Mucosa of rectum (tissue), 2 donors: Measurements from ENCODE around the gene NRDC.
"Not testable (repeated sequence)": the region's sequence is repeated elsewhere in the genome, so short reads cannot be mapped to it uniquely, and the experiment has no call there.

ENCODE experiments used
- H3K27ac ChIP-seq, 2 donors: one replicate each; pipeline ENCODE4 v1.7.0; 2013; ENCODE audit warnings: inconsistent platforms in 2 of 2, low read depth in 2 of 2, low read length in 2 of 2
- H3K27me3 ChIP-seq, 2 donors: one replicate each; pipeline ENCODE4 v1.7.0; 2013; ENCODE audit warnings: low read length in 2 of 2; ENCODE audit not compliant: control insufficient read depth in 2 of 2, insufficient read depth in 2 of 2
- H3K36me3 ChIP-seq, 2 donors: one replicate each; pipeline ENCODE4 v1.7.0; 2013; ENCODE audit warnings: low read length in 2 of 2; ENCODE audit not compliant: control insufficient read depth in 2 of 2, insufficient read depth in 2 of 2
- H3K4me1 ChIP-seq, 2 donors: one replicate each; pipeline ENCODE4 v1.7.0; 2013; ENCODE audit warnings: low read length in 2 of 2, mild to moderate bottlenecking in 1 of 2; ENCODE audit not compliant: control insufficient read depth in 2 of 2, insufficient read depth in 2 of 2
- H3K4me3 ChIP-seq, 2 donors: one replicate each; pipeline ENCODE4 v1.7.0; 2013; ENCODE audit warnings: low read length in 2 of 2
- H3K9ac ChIP-seq, 2 donors: one replicate each; pipeline ENCODE4 v1.7.0; 2013; ENCODE audit warnings: low read length in 2 of 2, low read depth in 1 of 2, mild to moderate bottlenecking in 1 of 2
- H3K9me3 ChIP-seq, 2 donors: one replicate each; pipeline ENCODE4 v1.7.0; 2013; ENCODE audit warnings: low read length in 2 of 2; ENCODE audit not compliant: control insufficient read depth in 2 of 2
- donor health status: healthy.
- donor health status: Normal muscosa, but diverticular disease.

The NRDC gene

DNA sequence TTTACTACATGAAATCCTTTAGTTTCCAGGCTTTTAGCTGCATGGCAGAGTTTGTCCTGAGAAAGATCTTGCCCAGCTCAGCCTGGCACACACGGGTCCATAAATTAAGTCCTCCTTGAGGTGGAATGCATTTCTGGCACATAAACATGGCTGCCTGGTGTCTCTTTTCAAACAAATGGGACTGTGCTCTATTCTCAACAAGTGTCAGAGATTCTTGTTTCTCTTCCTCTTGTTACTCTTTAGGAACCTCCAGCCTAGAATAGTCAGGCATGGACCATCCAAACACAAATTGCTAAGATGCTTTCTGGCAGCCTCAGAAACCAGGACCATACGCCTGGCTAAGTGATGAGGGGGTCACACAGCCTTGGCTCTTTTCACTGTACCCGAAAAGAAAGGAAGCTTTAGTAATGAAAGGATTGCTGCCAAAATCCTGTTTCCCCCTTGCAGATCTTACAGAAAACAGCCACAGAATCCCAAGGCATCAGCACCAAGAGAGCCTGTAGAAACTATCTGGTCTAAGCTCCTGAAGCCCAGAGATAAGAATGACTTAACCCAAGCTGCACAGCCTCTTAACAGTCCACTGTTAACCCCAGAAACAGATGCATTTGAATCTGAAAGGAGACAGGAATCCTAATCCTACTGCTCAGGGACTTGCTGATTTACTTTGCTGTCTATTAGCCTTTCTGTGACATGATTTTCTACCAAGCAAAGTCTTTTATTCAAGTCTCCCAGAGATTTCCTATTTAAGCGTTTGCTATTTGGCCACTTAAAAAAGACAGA, 31.9 kb upstream of the NRDC start:
- peaks cover 2 to 3% of the 10 kb centered on the region in 2 donors for H3K27me3 ChIP-seq
- H3K4me3 ChIP-seq, result no peak overlapping the region
- no peaks in the 10 kb centered on the region for H3K4me1 ChIP-seq
- H3K27ac ChIP-seq, result no peak overlapping the region
- no peak overlapping the region for H3K9ac ChIP-seq
- H3K36me3 ChIP-seq, result no peaks in the 10 kb centered on the region
- no peaks in the 10 kb centered on the region for H3K9me3 ChIP-seq

DNA sequence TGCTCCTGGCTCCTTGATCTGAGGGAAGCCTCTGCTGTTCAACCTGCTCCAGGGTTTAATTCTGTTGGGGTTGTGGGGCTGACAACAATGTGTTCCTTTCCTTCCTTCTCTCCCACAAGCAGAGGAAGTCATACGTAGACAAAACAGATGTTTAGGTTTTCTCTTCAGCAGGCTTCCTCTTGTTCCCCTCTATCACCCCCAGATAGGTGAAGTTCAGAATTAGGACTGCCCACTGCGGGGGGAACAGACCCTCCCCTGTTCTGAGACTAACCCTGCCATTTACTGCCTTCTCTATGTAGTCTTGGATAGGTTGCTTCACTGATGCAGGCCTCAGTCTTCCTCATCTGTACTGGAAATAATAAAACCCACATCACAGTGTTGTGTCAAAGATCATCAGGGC, 30.0 kb upstream of the NRDC start:
- H3K9ac ChIP-seq, result no peak overlapping the region
- no peak overlapping the region for H3K4me3 ChIP-seq
- no peak overlapping the region for H3K27ac ChIP-seq
- no peaks in the 10 kb centered on the region for H3K36me3 ChIP-seq
- H3K27me3 ChIP-seq, result peaks cover 0 to 2% of the 10 kb centered on the region in 2 donors
- H3K9me3 ChIP-seq, result no peaks in the 10 kb centered on the region
- H3K4me1 ChIP-seq, result no peaks in the 10 kb centered on the region

DNA sequence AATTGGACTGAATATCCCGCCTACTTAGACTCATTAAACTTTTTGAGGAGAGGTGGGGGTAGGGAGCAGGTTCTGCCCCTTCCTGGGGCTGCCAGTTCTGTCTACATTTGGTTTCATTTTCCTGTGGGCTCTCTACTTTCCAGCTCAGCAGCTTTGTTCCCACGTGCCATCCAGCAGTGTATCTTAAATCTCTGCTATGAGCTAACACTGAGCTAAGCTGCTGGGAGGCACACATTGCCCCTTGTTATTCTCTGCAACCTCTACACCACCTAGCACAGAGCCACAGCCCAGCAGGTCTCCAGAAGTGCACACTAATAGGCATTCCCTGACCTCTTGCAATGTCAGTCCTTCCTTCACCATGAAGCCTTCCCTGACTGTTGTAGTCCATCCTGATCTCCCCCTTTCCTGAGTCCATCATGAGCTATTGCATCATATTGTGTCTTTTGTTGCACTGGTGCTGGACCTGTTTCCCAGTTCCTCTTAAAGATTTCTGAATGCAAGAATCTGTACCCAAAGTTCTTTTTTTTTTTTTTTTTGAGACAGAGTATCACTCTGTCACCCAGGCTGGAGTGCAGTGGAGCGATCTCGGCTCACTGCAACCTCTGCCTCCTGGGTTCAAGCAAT, 28.7 kb upstream of the NRDC start:
- Histone ChIP-seq H3K27me3 (peaks cover 0 to 2% of the 10 kb centered on the region in 2 donors), H3K4me1 (no peaks in the 10 kb centered on the region), H3K9ac (no peak overlapping the region), H3K27ac (no peak overlapping the region), H3K4me3 (no peak overlapping the region), H3K9me3 (no peaks in the 10 kb centered on the region), H3K36me3 (no peaks in the 10 kb centered on the region)

DNA sequence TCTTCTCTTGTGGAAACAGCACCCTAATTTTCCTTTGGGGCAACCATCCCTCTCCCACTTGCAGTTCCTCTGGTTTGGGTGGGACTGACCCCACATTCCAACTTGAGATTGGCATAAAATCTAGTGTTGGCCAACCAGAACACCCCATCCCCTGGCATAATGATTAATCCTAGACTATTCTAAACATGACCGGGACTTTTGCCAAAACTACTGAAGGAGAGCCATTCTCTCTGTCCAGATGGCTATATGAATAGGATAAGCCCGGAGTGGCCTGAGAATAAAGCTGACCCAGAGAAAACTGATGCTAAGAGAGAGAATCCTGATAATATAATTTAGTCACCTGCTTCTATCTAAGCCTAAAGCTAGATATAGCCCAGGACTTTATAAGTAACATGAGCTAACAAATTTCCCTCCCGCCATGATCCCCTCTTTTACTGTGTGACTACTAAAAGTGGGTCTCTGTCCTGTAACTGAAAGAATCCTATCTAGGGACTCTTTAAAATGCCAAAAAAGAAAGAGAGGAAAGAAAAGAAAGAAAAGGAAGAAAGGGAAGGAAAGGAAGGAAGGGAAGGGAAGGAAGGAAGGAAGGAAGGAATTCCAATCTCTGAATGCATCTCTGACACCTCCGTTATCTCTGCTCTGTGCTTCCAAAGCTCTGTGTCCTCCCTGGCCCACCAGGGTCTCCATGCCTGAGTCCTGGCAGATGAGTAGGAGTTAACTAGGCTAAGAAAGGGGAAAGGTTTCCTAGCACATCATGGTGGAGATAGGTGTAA, 28.0 kb upstream of the NRDC start:
- H3K36me3 ChIP-seq, result no peaks in the 10 kb centered on the region
- peaks cover 0 to 2% of the 10 kb centered on the region in 2 donors for H3K27me3 ChIP-seq
- H3K9me3 ChIP-seq, result no peaks in the 10 kb centered on the region
- no peak overlapping the region for H3K9ac ChIP-seq
- H3K4me1 ChIP-seq, result no peaks in the 10 kb centered on the region
- H3K27ac ChIP-seq, result no peak overlapping the region
- H3K4me3 ChIP-seq, result no peak overlapping the region

DNA sequence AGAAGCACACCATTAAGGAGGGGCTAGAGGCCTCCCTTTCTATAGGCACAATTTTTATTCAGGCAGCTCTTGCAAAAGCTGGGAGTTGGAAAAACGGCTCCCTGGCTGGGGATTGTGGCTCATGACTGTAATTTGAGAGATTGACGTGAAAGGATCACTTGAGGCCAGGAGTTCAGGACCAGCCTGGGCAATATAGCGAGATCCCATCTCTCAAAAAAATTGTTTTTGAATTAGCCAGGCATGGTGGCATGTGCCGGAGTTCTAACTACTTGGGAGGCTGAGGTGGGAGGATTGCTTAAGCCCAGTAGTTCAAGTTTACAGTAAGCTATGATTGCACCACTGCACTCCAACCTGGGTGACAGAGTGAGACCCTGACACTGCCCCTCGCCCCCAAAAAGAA, 23.9 kb upstream of the NRDC start:
- Histone ChIP-seq H3K27ac (no peak overlapping the region), H3K36me3 (no peaks in the 10 kb centered on the region), H3K4me1 (no peaks in the 10 kb centered on the region), H3K27me3 (no peaks in the 10 kb centered on the region), H3K9ac (no peak overlapping the region), H3K4me3 (no peak overlapping the region), H3K9me3 (no peaks in the 10 kb centered on the region)

DNA sequence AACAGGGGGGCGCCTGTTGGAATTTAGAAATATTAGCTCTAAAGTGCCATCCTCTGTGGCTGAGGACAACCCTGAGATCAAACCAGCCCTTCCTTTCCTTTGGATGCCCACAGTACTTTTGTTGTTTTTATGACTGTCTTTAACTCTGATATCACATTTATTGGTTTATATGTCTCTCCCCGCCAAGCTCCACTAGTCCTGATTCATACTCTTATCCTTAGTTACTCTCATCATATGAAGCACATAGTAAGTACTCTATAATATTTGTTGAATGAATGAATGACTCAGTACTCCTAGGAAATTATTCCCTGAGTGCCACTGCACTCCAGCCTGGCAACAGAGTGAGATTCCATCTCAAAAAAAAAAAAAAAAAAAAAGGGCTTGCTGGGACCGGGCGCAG, 22.6 kb upstream of the NRDC start:
- H3K27me3 ChIP-seq, result peaks cover 0 to 4% of the 10 kb centered on the region in 2 donors
- no peak overlapping the region for H3K27ac ChIP-seq

DNA sequence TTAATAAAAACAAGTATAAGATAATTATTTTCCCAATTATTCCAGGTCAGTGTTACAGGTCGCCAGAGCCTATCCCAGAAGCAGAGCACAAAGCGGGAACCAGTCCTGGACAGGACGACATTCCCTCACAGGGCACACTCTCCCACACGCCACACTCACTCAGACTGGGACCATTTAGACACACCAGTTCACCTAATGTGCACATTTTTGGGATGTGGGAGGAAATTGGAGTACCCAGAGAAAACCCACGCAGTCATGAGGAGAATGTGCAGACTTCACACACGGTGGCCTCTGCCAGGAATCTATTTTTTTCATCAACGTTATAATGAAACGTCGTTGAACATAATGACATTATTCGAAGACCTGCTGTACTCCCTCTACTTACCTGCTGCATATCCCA, 20.5 kb upstream of the NRDC start:
- H3K9me3 ChIP-seq, result no peaks in the 10 kb centered on the region
- H3K27me3 ChIP-seq, result peaks cover 0 to 8% of the 10 kb centered on the region in 2 donors
- H3K27ac ChIP-seq, result no peak overlapping the region
- H3K4me3 ChIP-seq, result no peak overlapping the region
- H3K4me1 ChIP-seq, result no peaks in the 10 kb centered on the region
- H3K36me3 ChIP-seq, result no peaks in the 10 kb centered on the region
- H3K9ac ChIP-seq, result no peak overlapping the region

More for the DNA sequence above, 22.6 kb upstream of the NRDC start:
- no peak overlapping the region for H3K9ac ChIP-seq
- no peaks in the 10 kb centered on the region for H3K36me3 ChIP-seq
- H3K4me3 ChIP-seq, result no peak overlapping the region
- H3K9me3 ChIP-seq, result no peaks in the 10 kb centered on the region
- no peaks in the 10 kb centered on the region for H3K4me1 ChIP-seq

DNA sequence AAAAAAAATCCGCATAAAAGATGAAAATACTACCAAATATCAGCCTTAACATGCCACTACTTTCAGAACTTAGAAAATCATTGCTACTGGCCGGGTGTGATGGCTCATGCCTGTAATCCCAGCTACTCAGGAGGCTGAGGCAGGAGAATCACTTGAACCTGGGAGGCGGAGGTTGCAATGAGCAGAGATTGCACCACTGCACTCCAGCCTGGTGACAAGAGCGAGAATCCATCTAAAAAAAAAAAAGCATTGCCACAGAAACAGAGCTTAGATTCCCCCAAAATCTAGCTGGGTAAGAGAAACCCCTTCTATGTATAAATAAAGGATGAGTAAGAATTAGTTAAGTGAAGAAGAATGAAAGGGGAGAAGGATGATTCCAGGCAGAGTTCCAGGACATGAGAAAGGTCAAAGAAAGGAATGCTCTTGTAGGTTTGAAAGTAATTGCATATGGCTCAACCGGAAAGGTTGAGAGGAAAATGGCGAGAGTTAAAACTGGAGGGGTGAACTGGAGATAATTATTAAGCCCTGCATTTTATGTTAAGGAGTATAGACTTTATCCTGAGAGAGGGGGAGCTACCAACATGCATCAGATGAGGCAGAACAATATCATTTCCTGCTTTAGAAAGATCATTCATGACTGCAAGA, 19.7 kb upstream of the NRDC start:
- peaks cover 0 to 8% of the 10 kb centered on the region in 2 donors for H3K27me3 ChIP-seq
- no peaks in the 10 kb centered on the region for H3K4me1 ChIP-seq
- H3K9me3 ChIP-seq, result no peaks in the 10 kb centered on the region
- H3K36me3 ChIP-seq, result no peaks in the 10 kb centered on the region
- no peak overlapping the region for H3K9ac ChIP-seq
- H3K4me3 ChIP-seq, result no peak overlapping the region
- no peak overlapping the region for H3K27ac ChIP-seq

DNA sequence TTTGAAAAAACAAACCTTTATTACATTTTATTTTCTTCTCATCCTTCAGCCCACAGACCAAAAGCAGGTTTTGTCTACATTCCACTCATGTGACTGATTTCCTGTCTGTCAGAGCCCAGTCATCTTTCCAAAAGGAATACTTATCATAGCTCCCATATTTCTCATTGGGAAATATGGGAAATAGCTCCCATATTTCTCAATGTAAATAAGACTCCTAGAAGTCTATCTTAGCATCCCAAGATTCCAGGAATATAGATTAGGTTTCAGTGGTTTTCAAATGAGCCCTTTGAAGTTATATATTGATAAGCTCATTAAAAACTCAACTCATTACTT, 19.1 kb upstream of the NRDC start:
- H3K36me3 ChIP-seq, result no peaks in the 10 kb centered on the region
- H3K9ac ChIP-seq, result no peak overlapping the region
- H3K4me3 ChIP-seq, result no peak overlapping the region
- no peaks in the 10 kb centered on the region for H3K9me3 ChIP-seq
- no peak overlapping the region for H3K27ac ChIP-seq
- peaks cover 0 to 8% of the 10 kb centered on the region in 2 donors for H3K27me3 ChIP-seq
- no peaks in the 10 kb centered on the region for H3K4me1 ChIP-seq

DNA sequence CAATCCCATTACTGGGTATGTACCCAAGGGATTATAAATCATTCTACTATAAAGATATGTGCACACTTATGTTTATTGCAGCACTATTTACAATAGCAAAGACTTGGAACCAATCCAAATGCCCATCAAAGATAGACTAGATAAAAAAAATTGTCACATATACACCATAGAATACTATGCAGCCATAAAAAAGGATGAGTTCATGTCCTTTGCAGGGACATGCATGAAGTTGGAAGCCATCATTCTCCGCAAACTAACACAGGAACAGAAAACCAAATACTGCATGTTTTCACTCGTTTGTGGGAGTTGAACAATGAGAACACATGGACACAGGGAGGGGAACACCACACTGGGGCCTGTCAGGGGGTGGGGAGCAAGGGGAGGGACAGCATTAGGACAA, 16.2 kb upstream of the NRDC start:
- peaks cover 3 to 11% of the 10 kb centered on the region in 2 donors for H3K27me3 ChIP-seq
- H3K4me1 ChIP-seq, H3K9me3 ChIP-seq, H3K9ac ChIP-seq, H3K4me3 ChIP-seq, H3K36me3 ChIP-seq, H3K27ac ChIP-seq: not testable (repeated sequence)
